Common myeloid progenitor, CD34-positive (primary cell): ENCODE data around the gene ANO3.
"Not testable (repeated sequence)": the region's sequence is repeated elsewhere in the genome, so short reads cannot be mapped to it uniquely, and the experiment has no call there.

ENCODE experiments used
- CTCF ChIA-PET: fragments of 350-600 bp; sonication (Branson Sonifier 250); formaldehyde crosslinking; loops from one replicate; lab custom pipeline; 2021; ENCODE audit warnings: antibody characterized with exemption; lab: Charles Lee
- POLR2A ChIA-PET: fragments of 350-600 bp; sonication (Branson Sonifier 250); formaldehyde crosslinking; loops from one replicate; lab custom pipeline; 2021; ENCODE audit warnings: antibody characterized with exemption; lab: Charles Lee
- DNase-seq, 3 donors: peaks; one replicate each; pipeline versions ENCODE4 v3.0.0 to v3.0.0-alpha.2; 2013
- H3K27ac ChIP-seq, 2 experiments: 1 replicate in 1 of 2; 2 replicates in 1 of 2; pipeline ENCODE4 v1.7.0; 2013; ENCODE audit warnings: inconsistent platforms in 2 of 2, low read length in 2 of 2, mild to moderate bottlenecking in 2 of 2, low read depth in 1 of 2, moderate library complexity in 1 of 2; ENCODE audit not compliant: severe bottlenecking in 2 of 2, insufficient read depth in 1 of 2, poor library complexity in 1 of 2
- H3K27me3 ChIP-seq, 5 experiments: replicated peaks in 2 of 5; 1 replicate in 3 of 5; 2 replicates in 2 of 5; pipeline versions ENCODE4 v1.6.1 to v1.7.0; 2013; ENCODE audit warnings: low read length in 4 of 5, mild to moderate bottlenecking in 2 of 5, moderate library complexity in 2 of 5, inconsistent platforms in 1 of 5; ENCODE audit not compliant: insufficient read depth in 5 of 5, control insufficient read depth in 4 of 5
- H3K36me3 ChIP-seq, 4 experiments: 1 replicate in 2 of 4; 2 replicates in 2 of 4; pipeline versions ENCODE4 v1.6.1 to v1.7.0; 2013; ENCODE audit warnings: low read length in 3 of 4, control low read depth in 1 of 4, mild to moderate bottlenecking in 1 of 4; ENCODE audit not compliant: control insufficient read depth in 4 of 4, insufficient read depth in 4 of 4
- H3K4me1 ChIP-seq, 4 experiments: 1 replicate in 3 of 4; 2 replicates in 1 of 4; pipeline versions ENCODE4 v1.6.1 to v1.7.1; 2013; ENCODE audit warnings: low read length in 3 of 4, mild to moderate bottlenecking in 3 of 4, control low read depth in 1 of 4, inconsistent platforms in 1 of 4, moderate library complexity in 1 of 4; ENCODE audit not compliant: control insufficient read depth in 4 of 4, insufficient read depth in 4 of 4; ENCODE audit errors: control extremely low read depth in 1 of 4
- H3K4me3 ChIP-seq, 7 experiments: 1 replicate in 4 of 7; 2 replicates in 3 of 7; pipeline versions ENCODE4 v1.5.1 to v1.7.0; 2013; ENCODE audit warnings: mild to moderate bottlenecking in 7 of 7, low read length in 6 of 7, moderate library complexity in 6 of 7, inconsistent platforms in 2 of 7, low read depth in 2 of 7, control low read depth in 1 of 7; ENCODE audit not compliant: insufficient read depth in 4 of 7, control insufficient read depth in 1 of 7; ENCODE audit errors: extremely low read depth in 1 of 7
- H3K9me3 ChIP-seq, 5 experiments: 1 replicate in 4 of 5; 2 replicates in 1 of 5; pipeline versions ENCODE4 v1.6.1 to v1.7.1; 2013; ENCODE audit warnings: low read length in 4 of 5, mild to moderate bottlenecking in 2 of 5, inconsistent platforms in 1 of 5, low read depth in 1 of 5, moderate library complexity in 1 of 5; ENCODE audit not compliant: control insufficient read depth in 4 of 5, insufficient read depth in 2 of 5; ENCODE audit errors: control extremely low read depth in 1 of 5
- WGBS: methylation state at CpG from one replicate; pipeline ENCODE4 v1.1.5; 2013; ENCODE audit not compliant: insufficient coverage; 5-methylcytosine and 5-hydroxymethylcytosine counted together

Gene ANO3

DNA sequence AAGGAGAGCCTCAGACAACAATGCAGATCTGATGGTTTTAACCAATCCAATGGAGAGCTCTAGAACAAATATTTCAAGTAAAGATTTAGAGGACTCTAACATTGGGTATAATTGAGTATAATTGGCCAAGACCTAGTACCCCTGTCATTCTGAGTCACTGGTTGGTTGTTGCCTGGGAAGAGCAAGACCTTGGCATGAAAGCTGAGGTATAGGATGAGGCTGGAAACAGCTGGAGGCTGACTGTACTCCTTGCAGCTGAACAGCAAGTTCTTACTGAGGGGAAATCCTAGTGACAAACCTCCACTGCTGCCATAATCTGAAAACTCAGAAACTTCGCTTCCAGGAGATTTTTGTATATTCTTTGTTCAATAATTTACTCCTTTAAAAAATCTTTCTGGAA is 294.4 kb downstream of the ANO3 start:
- Histone ChIP-seq H3K27me3 (no peaks in the 10 kb centered on the region), H3K4me1 (no peaks in the 10 kb centered on the region), H3K9me3 (no peaks in the 10 kb centered on the region), H3K4me3 (no peak overlapping the region), H3K27ac (no peak overlapping the region), H3K36me3 (no peaks in the 10 kb centered on the region)
- ChIA-PET POLR2A (no interaction called here), CTCF (interaction anchor here (1.5 kb wide), 1 partner anchor 15 kb away, joined by 3 read pairs; no protein-coding TSS in a partner anchor)
- WGBS: no CpG with 5 or more reads among the region's 1 CpG
- DNase-seq: no peak

- no CpG with 5 or more reads among the region's 2 CpGs for WGBS
- Histone ChIP-seq H3K4me3 (no peak overlapping the region), H3K4me1 (no peaks in the 10 kb centered on the region), H3K9me3 (no peaks in the 10 kb centered on the region), H3K36me3 (no peaks in the 10 kb centered on the region), H3K27me3 (no peaks in the 10 kb centered on the region), H3K27ac (no peak overlapping the region)
- no peak for DNase-seq
- CTCF ChIA-PET: no interaction called here
- POLR2A ChIA-PET: no interaction called here
These were observed 300.8 kb downstream of the ANO3 start for GRCh38 chr11:26632691-26633159.

- H3K36me3 ChIP-seq, H3K4me3 ChIP-seq, H3K9me3 ChIP-seq, POLR2A ChIA-PET, H3K27ac ChIP-seq, CTCF ChIA-PET, DNase-seq, H3K27me3 ChIP-seq, H3K4me1 ChIP-seq: not testable (repeated sequence)
- 99% methylated on average over 9 of the region's 10 CpGs for WGBS
These were observed 311.4 kb downstream of the ANO3 start for GRCh38 chr11:26643314-26643713.

DNA sequence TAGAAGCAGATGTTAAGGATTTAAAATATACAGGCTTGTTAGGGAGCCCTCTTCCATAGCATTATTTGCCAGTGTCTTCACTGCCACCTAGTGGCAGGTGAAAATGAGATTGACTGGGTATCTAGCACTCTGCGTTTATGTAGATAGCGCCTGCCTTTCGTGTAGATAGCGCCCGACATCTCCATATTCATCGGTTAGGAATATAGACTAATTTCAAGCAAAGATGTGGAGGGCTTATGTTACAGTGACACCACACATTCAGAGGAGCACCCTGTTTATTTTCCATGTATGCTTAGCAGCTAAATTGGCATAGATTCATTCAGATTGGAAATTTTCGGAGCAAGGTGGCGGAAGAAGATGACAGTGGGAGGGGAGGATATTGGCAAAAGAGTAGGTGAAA is 318.0 kb downstream of the ANO3 start:
- DNase-seq: peak; percentile 41 to 65 (median 56)
- WGBS: 38% methylated on average over 8 of the region's 8 CpGs
- POLR2A ChIA-PET: no interaction called here
- no peak overlapping the region for H3K4me3 ChIP-seq
- H3K9me3 ChIP-seq: no peaks in the 10 kb centered on the region
- CTCF ChIA-PET: no interaction called here
- no peaks in the 10 kb centered on the region for H3K36me3 ChIP-seq
- peaks cover 0 to 5% (median 0%) of the 10 kb centered on the region in 5 experiments for H3K27me3 ChIP-seq
- H3K4me1 ChIP-seq: no peaks in the 10 kb centered on the region
- H3K27ac ChIP-seq: no peak overlapping the region

- no peak overlapping the region for H3K27ac ChIP-seq
- WGBS: 77% methylated on average over 6 of the region's 6 CpGs
- no peaks in the 10 kb centered on the region for H3K36me3 ChIP-seq
- DNase-seq: no peak
- no peaks in the 10 kb centered on the region for H3K9me3 ChIP-seq
- ChIA-PET CTCF (interaction anchor here (1.7 kb wide), 1 partner anchor 16 kb away, joined by 3 read pairs; no protein-coding TSS in a partner anchor), POLR2A (no interaction called here)
- H3K4me1 ChIP-seq: no peaks in the 10 kb centered on the region
- H3K27me3 ChIP-seq: peaks cover 0 to 5% (median 0%) of the 10 kb centered on the region in 5 experiments
- no peak overlapping the region for H3K4me3 ChIP-seq
These were observed 320.0 kb downstream of the ANO3 start for GRCh38 chr11:26651916-26652315.

DNA sequence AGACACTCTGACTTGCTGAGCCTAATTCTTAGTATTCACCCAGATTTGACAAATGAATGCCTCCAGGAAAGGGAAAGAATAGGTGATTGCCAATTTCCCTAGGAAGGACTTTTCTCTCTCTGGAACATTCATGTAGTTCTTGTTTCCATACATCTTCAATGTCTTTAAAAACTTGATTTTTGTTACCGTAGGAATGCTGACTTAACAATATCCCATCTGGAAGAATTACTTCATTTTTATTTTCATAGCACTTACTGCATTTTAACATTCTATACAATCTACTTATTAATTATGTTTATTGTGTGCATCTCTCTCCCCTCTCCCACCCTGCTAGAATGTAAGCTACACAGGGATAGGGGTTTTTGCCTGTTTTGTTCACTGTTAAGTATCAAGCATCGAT is 323.4 kb downstream of the ANO3 start:
- ChIA-PET CTCF (no interaction called here), POLR2A (no interaction called here)
- DNase-seq: no peak
- no peak overlapping the region for H3K27ac ChIP-seq
- H3K27me3 ChIP-seq: no peaks in the 10 kb centered on the region
- H3K4me1 ChIP-seq: no peaks in the 10 kb centered on the region
- no peaks in the 10 kb centered on the region for H3K9me3 ChIP-seq
- H3K4me3 ChIP-seq: no peak overlapping the region
- H3K36me3 ChIP-seq: no peaks in the 10 kb centered on the region
- 100% methylated on average over 1 of the region's 2 CpGs for WGBS

DNA sequence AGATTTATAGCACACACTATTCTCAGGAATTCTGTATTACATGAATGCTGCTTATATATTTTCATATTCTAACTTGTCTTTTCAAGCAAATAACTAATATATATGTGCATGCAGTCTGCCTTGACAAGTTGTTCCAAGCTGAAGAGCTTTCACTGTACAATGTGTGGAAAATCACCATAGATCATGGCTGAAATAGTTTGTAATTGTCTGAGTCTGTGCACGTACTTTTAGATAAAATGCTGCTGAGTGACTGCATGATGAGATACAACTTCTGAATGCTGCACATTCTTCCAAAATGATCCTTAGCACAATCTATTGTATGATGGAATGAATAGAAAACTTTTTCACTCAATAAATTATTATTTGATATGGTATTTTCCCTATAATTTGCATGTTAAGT is 331.0 kb downstream of the ANO3 start:
- WGBS: no CpG with 5 or more reads among the region's 1 CpG

More for the DNA sequence above, 331.0 kb downstream of the ANO3 start:
- no peaks in the 10 kb centered on the region for H3K27me3 ChIP-seq
- H3K9me3 ChIP-seq: no peaks in the 10 kb centered on the region
- CTCF ChIA-PET: no interaction called here
- POLR2A ChIA-PET: no interaction called here
- no peak for DNase-seq
- no peaks in the 10 kb centered on the region for H3K36me3 ChIP-seq
- H3K4me1 ChIP-seq: no peaks in the 10 kb centered on the region
- H3K27ac ChIP-seq: no peak overlapping the region
- H3K4me3 ChIP-seq: no peak overlapping the region
